Brain microvascular endothelial cell (primary cell): ENCODE data around the gene TGFB1I1.

Experiments used
- DNase-seq: peaks from one replicate; pipeline ENCODE4 v3.0.0-alpha.2; 2020
- H3K27ac ChIP-seq: fragments of 250-450 bp; sonication (Bioruptor Pico); 2 replicates; pipeline ENCODE4 v1.5.1; 2020; ENCODE audit warnings: mild to moderate bottlenecking, moderate library complexity
- H3K27me3 ChIP-seq: fragments of 250-450 bp; sonication (Bioruptor Pico); replicated peaks from 2 replicates; pipeline ENCODE4 v1.5.1; 2020; ENCODE audit warnings: mild to moderate bottlenecking
- H3K36me3 ChIP-seq: fragments of 250-450 bp; sonication (Bioruptor Pico); replicated peaks from 2 replicates; pipeline ENCODE4 v1.5.1; 2020; ENCODE audit warnings: mild to moderate bottlenecking
- H3K4me3 ChIP-seq: 2 replicates; pipeline ENCODE4 v1.5.1; 2011; ENCODE audit warnings: low read depth, mild to moderate bottlenecking, control low read depth, low read length, moderate library complexity
- CTCF ChIP-seq: IDR thresholded peaks from 2 replicates; pipeline ENCODE4 v1.5.1; 2011; ENCODE audit warnings: low read depth, mild to moderate bottlenecking, moderate library complexity, low read length, control low read depth, inconsistent platforms; ENCODE audit errors: missing control alignments
- in situ Hi-C: cut with HindIII; loops from 2 replicates; pipeline ENCODE4 v1.10.0; 2017; ENCODE audit warnings: low sequenced_read_pairs, low pct_ligation_motif_present

Gene TGFB1I1

GRCh38 chr16:31461201-31461920, 10.6 kb upstream of the TGFB1I1 start:
- Histone ChIP-seq H3K27ac (no peak overlapping the region), H3K4me3 (no peak overlapping the region), H3K27me3 (no peaks in the 10 kb centered on the region), H3K36me3 (peaks cover 17% of the 10 kb centered on the region)
- TF ChIP-seq CTCF = no peak
- DNase-seq = no peak
- in situ Hi-C loops = loop anchor here (25.0 kb wide), 2 partner anchors 274 to 524 kb away; partner anchors contain the start of genes FUS and ORAI3

GRCh38 chr16:31461921-31462804, 9.8 kb upstream of the TGFB1I1 start:
- Histone ChIP-seq H3K27me3 (no peaks in the 10 kb centered on the region), H3K4me3 (no peak overlapping the region), H3K36me3 (peaks cover 17% of the 10 kb centered on the region), H3K27ac (no peak overlapping the region)
- TF ChIP-seq CTCF = no peak
- DNase-seq = no peak
- in situ Hi-C loops = loop anchor here (25.0 kb wide), 2 partner anchors 275 to 525 kb away; partner anchors contain the start of genes FUS and ORAI3

DNA sequence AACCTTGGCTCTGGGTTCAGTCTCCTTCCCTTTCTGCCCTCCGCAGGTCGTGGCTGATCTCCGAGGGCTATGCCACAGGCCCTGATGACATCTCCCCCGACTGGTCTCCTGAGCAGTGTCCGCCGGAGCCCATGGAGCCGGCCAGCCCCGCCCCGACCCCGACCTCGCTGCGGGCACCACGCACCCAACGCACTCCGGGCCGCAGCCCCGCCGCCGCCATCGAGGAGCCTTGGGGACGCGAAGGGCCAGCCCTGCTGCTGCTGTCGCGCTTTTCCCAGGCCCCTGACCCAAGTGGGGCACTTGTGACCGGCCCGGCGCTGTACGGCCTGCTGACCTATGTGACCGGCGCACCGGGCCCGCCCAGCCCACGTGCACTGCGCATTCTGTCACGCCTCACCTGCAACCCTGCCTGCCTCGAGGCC, 7.6 kb upstream of the TGFB1I1 start:
- in situ Hi-C loops = loop anchor here (25.0 kb wide), 2 partner anchors 277 to 527 kb away; partner anchors contain the start of genes FUS and ORAI3
- Histone ChIP-seq H3K36me3 (peaks cover 17% of the 10 kb centered on the region), H3K27me3 (no peaks in the 10 kb centered on the region), H3K27ac (no peak overlapping the region), H3K4me3 (no peak overlapping the region)
- no peak for TF ChIP-seq CTCF
- no peak for DNase-seq

GRCh38 chr16:31464781-31465260, 7.1 kb upstream of the TGFB1I1 start:
- Histone ChIP-seq H3K27me3 (no peaks in the 10 kb centered on the region), H3K36me3 (peaks cover 17% of the 10 kb centered on the region), H3K4me3 (no peak overlapping the region), H3K27ac (no peak overlapping the region)
- TF ChIP-seq CTCF = no peak
- in situ Hi-C loops = loop anchor here (25.0 kb wide), 2 partner anchors 278 to 528 kb away; partner anchors contain the start of genes FUS and ORAI3
- no peak for DNase-seq

DNA sequence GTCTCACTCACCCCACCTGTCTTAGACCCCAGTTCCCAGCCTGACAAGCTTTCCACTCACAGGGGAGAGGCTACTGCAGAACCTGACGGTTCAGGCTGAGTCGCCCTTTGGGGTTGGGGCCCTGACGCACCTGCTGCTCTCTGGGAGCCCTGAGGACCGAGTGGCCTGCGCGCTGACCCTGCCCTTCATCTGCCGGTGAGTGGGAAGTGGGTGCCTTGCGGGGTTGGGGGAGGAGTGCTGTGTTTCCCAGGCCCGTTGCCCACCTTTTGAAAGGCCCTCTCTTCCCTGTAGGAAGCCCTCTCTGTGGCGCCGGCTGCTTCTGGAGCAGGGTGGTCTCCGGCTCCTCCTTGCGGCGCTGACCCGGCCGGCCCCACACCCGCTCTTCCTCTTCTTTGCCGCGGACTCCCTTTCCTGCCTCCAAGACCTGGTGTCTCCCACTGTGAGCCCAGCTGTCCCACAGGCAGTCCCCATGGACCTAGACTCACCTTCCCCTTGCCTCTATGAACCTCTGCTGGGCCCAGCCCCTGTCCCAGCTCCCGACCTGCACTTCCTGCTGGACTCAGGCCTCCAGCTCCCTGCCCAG, 6.1 kb upstream of the TGFB1I1 start:
- Histone ChIP-seq H3K36me3 (peaks cover 17% of the 10 kb centered on the region), H3K27me3 (no peaks in the 10 kb centered on the region), H3K4me3 (no peak overlapping the region), H3K27ac (no peak overlapping the region)
- no peak for TF ChIP-seq CTCF
- in situ Hi-C loops = loop anchor here (25.0 kb wide), 2 partner anchors 279 to 529 kb away; partner anchors contain the start of genes FUS and ORAI3
- DNase-seq = no peak
